HepG2 (cell line): Measurements from ENCODE around the gene IL4I1. TPM values are rescaled to one million over a fixed set of nuclear protein-coding genes. Genes with fewer than 3 reads are reported as not detected.

Source experiments
- E2F1 ChIP-seq: sonication (generic); formaldehyde crosslinking; IDR thresholded peaks from 2 replicates; pipeline ENCODE4 v1.5.0; 2020; ENCODE audit warnings: missing genetic modification reagents
- GLI4 ChIP-seq: sonication (generic); formaldehyde crosslinking; IDR thresholded peaks from 2 replicates; pipeline ENCODE4 v1.5.1; 2020; ENCODE audit warnings: missing genetic modification reagents, mild to moderate bottlenecking, moderate library complexity, borderline replicate concordance
- MXD4 ChIP-seq: IDR thresholded peaks from 2 replicates; pipeline ENCODE4 v1.6.1; 2016; ENCODE audit warnings: mild to moderate bottlenecking, missing biosample characterization, missing genetic modification reagents
- PAXIP1 ChIP-seq: sonication (generic); formaldehyde crosslinking; conservative IDR thresholded peaks from 2 replicates; pipeline ENCODE4 v1.4.0; 2020; ENCODE audit warnings: mild to moderate bottlenecking, missing genetic modification reagents, moderate library complexity
- REPIN1 ChIP-seq: sonication (generic); formaldehyde crosslinking; IDR thresholded peaks from 2 replicates; pipeline ENCODE4 v1.8.0; 2022; ENCODE audit warnings: missing genetic modification reagents, low read depth, mild to moderate bottlenecking, borderline replicate concordance
- ZNF224 ChIP-seq: sonication (generic); formaldehyde crosslinking; IDR thresholded peaks from 2 replicates; pipeline ENCODE4 v1.5.0; 2020; ENCODE audit warnings: mild to moderate bottlenecking, missing genetic modification reagents
- ZNF350 ChIP-seq: sonication (generic); formaldehyde crosslinking; IDR thresholded peaks from 2 replicates; pipeline ENCODE4 v1.4.0; 2020; ENCODE audit warnings: mild to moderate bottlenecking, low read depth, missing genetic modification reagents, borderline replicate concordance
- ZNF414 ChIP-seq: sonication (generic); formaldehyde crosslinking; IDR thresholded peaks from 2 replicates; pipeline ENCODE4 v1.5.0; 2020; ENCODE audit warnings: missing genetic modification reagents
- ZNF510 ChIP-seq: sonication (generic); formaldehyde crosslinking; IDR thresholded peaks from 2 replicates; pipeline ENCODE4 v1.4.0; 2020; ENCODE audit warnings: low read depth, mild to moderate bottlenecking, missing genetic modification reagents
- ZNF563 ChIP-seq: sonication (generic); formaldehyde crosslinking; IDR thresholded peaks from 2 replicates; pipeline ENCODE4 v1.8.0; 2022; ENCODE audit warnings: mild to moderate bottlenecking, moderate library complexity, missing genetic modification reagents
- ZNF609 ChIP-seq: sonication (generic); formaldehyde crosslinking; IDR thresholded peaks from 2 replicates; pipeline ENCODE4 v1.4.0; 2020; ENCODE audit warnings: mild to moderate bottlenecking, missing genetic modification reagents, borderline replicate concordance
- ZNF616 ChIP-seq: sonication (generic); formaldehyde crosslinking; IDR thresholded peaks from 2 replicates; pipeline ENCODE4 v1.5.0; 2020; ENCODE audit warnings: low read depth, mild to moderate bottlenecking, missing genetic modification reagents
- polyA plus RNA-seq, 8 experiments: library from polyadenylated mRNA; depleted of rRNA in 3 of 8; stranded (reverse) in 7 of 8; unstranded in 1 of 8; fragments of >200 nt; fragmentation: Illumina TruSeq in 4 of 8; extraction: Trizol in 4 of 8; gene quantifications; 2 replicates each; pipeline versions ENCODE4 v1.2.1 to v1.2.3, GENCODE V29; 2011 to 2016; ENCODE audit warnings: low read depth in 4 of 8, missing spikeins in 1 of 8, mixed read lengths in 1 of 8; ENCODE audit not compliant: insufficient read depth in 1 of 8
- total RNA-seq, 5 experiments: library from RNA; depleted of rRNA; stranded (reverse); fragments of >200 nt; fragmentation: Illumina TruSeq; extraction: Trizol; gene quantifications; 2 replicates each; pipeline ENCODE4 v1.2.3, GENCODE V29; 2016; ENCODE audit warnings: low read depth in 1 of 5

The IL4I1 gene
- total and polyA plus RNA-seq, 2 of the 13 experiments (the other 11 are each of a cell fraction or from before 2014, with no cell fraction given): not detected

- peak; percentile 21; the same call in 1 of the 2 replicates for TF ChIP-seq ZNF414 (CRISPR knock-in tag)
- TF ChIP-seq ZNF224 (CRISPR knock-in tag): 0 out of 2 replicates have a peak, but pooled peaks have one; percentile 14
- TF ChIP-seq PAXIP1: peak; percentile 78
- TF ChIP-seq ZNF350 (CRISPR knock-in tag): peak; percentile 58; the same call in 1 of the 2 replicates
- TF ChIP-seq MXD4 (CRISPR knock-in tag): peak; percentile 93; the same call in 1 of the 2 replicates
- peak; percentile 63; the same call in 1 of the 2 replicates for TF ChIP-seq ZNF616
- TF ChIP-seq ZNF510 (CRISPR knock-in tag): 0 out of 2 replicates have a peak, but pooled peaks have one; percentile 37
- peak; percentile 71; the same call in 1 of the 2 replicates for TF ChIP-seq GLI4 (CRISPR knock-in tag)
- peak; percentile 36; the same call in 1 of the 2 replicates for TF ChIP-seq ZNF609 (CRISPR knock-in tag)
- TF ChIP-seq REPIN1 (CRISPR knock-in tag): no peak
- TF ChIP-seq ZNF563 (CRISPR knock-in tag): peak; percentile 78
- peak; percentile 46; the same call in 1 of the 2 replicates for TF ChIP-seq E2F1
Measured at GRCh38 chr19:49866933-49867782, 29.5 kb downstream of the IL4I1 start, which contains the start of gene PNKP (continued).
